Kidney epithelial cell (primary cell): Measurements from ENCODE around the gene MRRF. TPM values are rescaled to one million over a fixed set of nuclear protein-coding genes. Genes with fewer than 3 reads are reported as not detected.

Experiments
- DNase-seq: peaks from one replicate; pipeline ENCODE4 v3.0.0-alpha.2; 2010; ENCODE audit warnings: low read depth
- H3K27me3 ChIP-seq: 2 replicates; pipeline ENCODE4 v1.6.0; 2011; ENCODE audit warnings: low read length; ENCODE audit not compliant: control insufficient read depth, insufficient read depth
- H3K36me3 ChIP-seq: 2 replicates; pipeline ENCODE4 v1.5.1; 2011; ENCODE audit warnings: low read length; ENCODE audit not compliant: control insufficient read depth, insufficient read depth
- H3K4me3 ChIP-seq: 2 replicates; pipeline ENCODE4 v1.5.1; 2011; ENCODE audit warnings: low read depth, mild to moderate bottlenecking, control low read depth, low read length
- total RNA-seq: library from RNA; depleted of rRNA; stranded (reverse); fragments of >200 nt; gene quantifications from 2 replicates; pipeline ENCODE4 v1.2.3, GENCODE V29; 2015
- TF ChIP-seq, protein P1 (sequence below): IDR thresholded peaks from 2 replicates; pipeline ENCODE4 v1.5.1; 2011; ENCODE audit warnings: mild to moderate bottlenecking, moderate library complexity, low read length, control low read depth, inconsistent platforms; ENCODE audit not compliant: insufficient read depth, poor library complexity, severe bottlenecking

Gene MRRF
- total RNA-seq, 1 donor from 2014 or later, result 46.2 TPM

DNA sequence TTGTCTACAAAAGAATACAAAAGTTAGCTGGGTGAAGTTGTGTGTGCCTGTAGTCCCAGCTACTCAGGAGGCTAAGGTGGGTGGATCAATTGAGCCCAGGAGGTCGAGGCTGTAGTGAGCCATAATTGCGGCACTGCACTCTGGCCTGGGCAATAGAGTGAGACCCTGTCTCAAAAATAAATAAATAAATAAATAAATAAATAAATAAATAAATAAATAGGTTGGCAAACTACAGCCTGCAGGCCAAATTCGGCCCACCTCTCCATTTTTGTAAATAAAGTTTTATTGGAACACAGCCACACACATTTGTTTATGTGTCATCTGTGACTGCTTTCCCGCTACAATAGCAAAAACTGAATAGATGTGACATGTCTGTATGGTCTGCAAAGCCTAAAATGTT, 115.6 kb downstream of the MRRF start:
- H3K27me3 ChIP-seq, result no peaks in the 10 kb centered on the region
- no peaks in the 10 kb centered on the region for H3K36me3 ChIP-seq
- no peak overlapping the region for H3K4me3 ChIP-seq
- TF ChIP-seq, protein P1, sequence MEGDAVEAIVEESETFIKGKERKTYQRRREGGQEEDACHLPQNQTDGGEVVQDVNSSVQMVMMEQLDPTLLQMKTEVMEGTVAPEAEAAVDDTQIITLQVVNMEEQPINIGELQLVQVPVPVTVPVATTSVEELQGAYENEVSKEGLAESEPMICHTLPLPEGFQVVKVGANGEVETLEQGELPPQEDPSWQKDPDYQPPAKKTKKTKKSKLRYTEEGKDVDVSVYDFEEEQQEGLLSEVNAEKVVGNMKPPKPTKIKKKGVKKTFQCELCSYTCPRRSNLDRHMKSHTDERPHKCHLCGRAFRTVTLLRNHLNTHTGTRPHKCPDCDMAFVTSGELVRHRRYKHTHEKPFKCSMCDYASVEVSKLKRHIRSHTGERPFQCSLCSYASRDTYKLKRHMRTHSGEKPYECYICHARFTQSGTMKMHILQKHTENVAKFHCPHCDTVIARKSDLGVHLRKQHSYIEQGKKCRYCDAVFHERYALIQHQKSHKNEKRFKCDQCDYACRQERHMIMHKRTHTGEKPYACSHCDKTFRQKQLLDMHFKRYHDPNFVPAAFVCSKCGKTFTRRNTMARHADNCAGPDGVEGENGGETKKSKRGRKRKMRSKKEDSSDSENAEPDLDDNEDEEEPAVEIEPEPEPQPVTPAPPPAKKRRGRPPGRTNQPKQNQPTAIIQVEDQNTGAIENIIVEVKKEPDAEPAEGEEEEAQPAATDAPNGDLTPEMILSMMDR, result no peak
- DNase-seq, result no peak

Other genes starting within 250 kb of the MRRF start
- gene TTLL11, start 171.6 kb upstream of the MRRF start, total RNA-seq, result 3.7 and 4.2 TPM in 2 replicates
- 37.3 and 42.7 TPM in 2 replicates for gene NDUFA8, start 105.1 kb upstream of the MRRF start, total RNA-seq
- gene MORN5, start 105.0 kb upstream of the MRRF start, total RNA-seq, result not detected in 2 replicates
- gene LHX6, start 35.9 kb upstream of the MRRF start, total RNA-seq, result 0.07 and 0.84 TPM in 2 replicates
- gene RBM18, start within 50 bp of the MRRF start, total RNA-seq, result 17.9 and 21.1 TPM in 2 replicates
- 0.04 and 0.07 TPM in 2 replicates for gene PTGS1, start 106.1 kb downstream of the MRRF start, total RNA-seq
- gene OR1J1, start 213.0 kb downstream of the MRRF start, total RNA-seq, result not detected in 2 replicates
- gene OR1J2, start 245.9 kb downstream of the MRRF start, total RNA-seq, result not detected in 2 replicates